ENCODE measurements around the gene LRRN3. TPM values are rescaled to one million over a fixed set of nuclear protein-coding genes. Genes with fewer than 3 reads are reported as not detected.
A peak's percentile ranks its signal among the peaks of the same experiment; 100 is the strongest.

The LRRN3 gene
- total and polyA plus RNA-seq, 3 donors from 2014 or later = 9.3 to 59.6 (median 49.1) TPM

- TF ChIP-seq CTCF (IDR thresholded peaks at IDR 0.05) (no peak), POLR2A (IDR thresholded peaks at IDR 0.05) (no peak)
- peak overlapping the region in 1 of 2 donors; percentile 28 for H3K27ac ChIP-seq
- no peaks in the 10 kb centered on the region for H3K9me3 ChIP-seq
- no peak overlapping the region for H3K4me3 ChIP-seq
- H3K36me3 ChIP-seq (ENCODE audit: low read depth, missing control alignments) = no peaks in the 10 kb centered on the region
- H3K27me3 ChIP-seq = no peaks in the 10 kb centered on the region
- 88 to 93% methylated on average over 3 of the region's 3 CpGs for WGBS, 2 donors
- no peak for DNase-seq
- intact Hi-C loops (cut with DNase I; ENCODE audit: low total_unique reads) = no loop called here
- H3K4me1 ChIP-seq = peaks cover 18% of the 10 kb centered on the region
Measured at GRCh38 chr7:111105269-111105668, 14.3 kb downstream of the LRRN3 start.

- intact Hi-C loops (cut with DNase I; ENCODE audit: low total_unique reads) = no loop called here
- no peak overlapping the region for H3K4me3 ChIP-seq
- H3K27me3 ChIP-seq = no peaks in the 10 kb centered on the region
- no peak for DNase-seq
- H3K27ac ChIP-seq = peak overlapping the region in 1 of 2 donors; percentile 12
- H3K9me3 ChIP-seq = no peaks in the 10 kb centered on the region
- H3K4me1 ChIP-seq = peaks cover 21% of the 10 kb centered on the region
- TF ChIP-seq CTCF (IDR thresholded peaks at IDR 0.05) = no peak
- TF ChIP-seq POLR2A (IDR thresholded peaks at IDR 0.05) = no peak
- 29 to 33% methylated on average over 1 of the region's 1 CpG for WGBS, 2 donors
- no peaks in the 10 kb centered on the region for H3K36me3 ChIP-seq (ENCODE audit: low read depth, missing control alignments)
Measured at GRCh38 chr7:111107579-111107978, 16.7 kb downstream of the LRRN3 start.

- peaks cover 23% of the 10 kb centered on the region for H3K4me1 ChIP-seq
- TF ChIP-seq CTCF (IDR thresholded peaks at IDR 0.05) = no peak
- no peak for TF ChIP-seq POLR2A (IDR thresholded peaks at IDR 0.05)
- H3K27me3 ChIP-seq = no peaks in the 10 kb centered on the region
- no peaks in the 10 kb centered on the region for H3K36me3 ChIP-seq (ENCODE audit: low read depth, missing control alignments)
- H3K9me3 ChIP-seq = no peaks in the 10 kb centered on the region
- H3K27ac ChIP-seq = peak overlapping the region in 1 of 2 donors; percentile 15
- 36 to 53% methylated on average over 1 of the region's 1 CpG for WGBS, 2 donors
- DNase-seq = no peak
- intact Hi-C loops (cut with DNase I; ENCODE audit: low total_unique reads) = no loop called here
- no peak overlapping the region for H3K4me3 ChIP-seq
Measured at GRCh38 chr7:111108000-111108399, 17.1 kb downstream of the LRRN3 start.

- Histone ChIP-seq H3K9me3 (no peaks in the 10 kb centered on the region), H3K4me3 (no peak overlapping the region), H3K27me3 (no peaks in the 10 kb centered on the region), H3K36me3 (ENCODE audit: low read depth, missing control alignments) (no peaks in the 10 kb centered on the region), H3K4me1 (peaks cover 23% of the 10 kb centered on the region), H3K27ac (peak overlapping the region in 1 of 2 donors; percentile 15)
- TF ChIP-seq CTCF (IDR thresholded peaks at IDR 0.05) (no peak), POLR2A (IDR thresholded peaks at IDR 0.05) (no peak)
- no peak for DNase-seq
- 62 to 75% methylated on average over 3 of the region's 3 CpGs for WGBS, 2 donors
- intact Hi-C loops (cut with DNase I; ENCODE audit: low total_unique reads) = no loop called here
Measured at GRCh38 chr7:111108496-111108895, 17.6 kb downstream of the LRRN3 start.

- H3K4me3 ChIP-seq = no peak overlapping the region
- DNase-seq = no peak
- WGBS, 2 donors = 75 to 77% methylated on average over 2 of the region's 2 CpGs
- H3K27me3 ChIP-seq = no peaks in the 10 kb centered on the region
- TF ChIP-seq CTCF (IDR thresholded peaks at IDR 0.05) = no peak
- no peak for TF ChIP-seq POLR2A (IDR thresholded peaks at IDR 0.05)
- no peak overlapping the region for H3K27ac ChIP-seq
- no peaks in the 10 kb centered on the region for H3K9me3 ChIP-seq
- intact Hi-C loops (cut with DNase I; ENCODE audit: low total_unique reads) = no loop called here
- H3K4me1 ChIP-seq = peaks cover 18% of the 10 kb centered on the region
- H3K36me3 ChIP-seq (ENCODE audit: low read depth, missing control alignments) = no peaks in the 10 kb centered on the region
Measured at GRCh38 chr7:111112439-111112838, 21.5 kb downstream of the LRRN3 start.

Data from testis (tissue), 3 donors.